Tibial nerve (tissue), 4 donors: ENCODE results near the gene NRL.

Source experiments
- CTCF ChIP-seq, 5 experiments: fragments of 200-600 bp in 3 of 5; fragments of 450-650 bp in 2 of 5; sonication (generic) in 3 of 5; IDR thresholded peaks; one replicate each; pipeline ENCODE4 v1.5.1; 2016 to 2019; ENCODE audit warnings: antibody characterized with exemption in 5 of 5, mild to moderate bottlenecking in 3 of 5, moderate library complexity in 2 of 5
- EP300 ChIP-seq, 2 donors: sonication (generic); formaldehyde crosslinking; IDR thresholded peaks; one replicate each; pipeline ENCODE4 v1.6.1; 2017; ENCODE audit warnings: antibody characterized with exemption in 2 of 2, mild to moderate bottlenecking in 1 of 2

GRCh38 chr14:24057271-24057670 lies 57.5 kb downstream of the NRL start:
- TF ChIP-seq CTCF (IDR thresholded peaks at IDR 0.05), result no peak
- no peak for TF ChIP-seq EP300 (IDR thresholded peaks at IDR 0.05)
